Fibroblast of pulmonary artery (primary cell): Measurements from ENCODE around the gene XIRP2.

Experiments used
- DNase-seq: peaks from one replicate; pipeline ENCODE4 v3.0.0-alpha.2; 2010; ENCODE audit warnings: low read depth
- H3K4me3 ChIP-seq: replicated peaks from 2 replicates; pipeline ENCODE4 v1.5.1; 2011; ENCODE audit warnings: low read depth, mild to moderate bottlenecking, control low read depth, low read length, moderate library complexity
- CTCF ChIP-seq: IDR thresholded peaks from 2 replicates; pipeline ENCODE4 v1.5.1; 2011; ENCODE audit warnings: mild to moderate bottlenecking, control low read depth, low read length, inconsistent platforms; ENCODE audit errors: missing control alignments

XIRP2 gene

GRCh38 chr2:166958986-166959481 lies 70.8 kb downstream of the XIRP2 start:
- DNase-seq, result no peak
- H3K4me3 ChIP-seq, result no peak overlapping the region
- no peak for TF ChIP-seq CTCF

- DNase-seq, result no peak
- no peak for TF ChIP-seq CTCF
- no peak overlapping the region for H3K4me3 ChIP-seq
Observed at GRCh38 chr2:166959556-166959955, 71.3 kb downstream of the XIRP2 start.

GRCh38 chr2:166960702-166961270 lies 72.5 kb downstream of the XIRP2 start:
- DNase-seq, result no peak
- TF ChIP-seq CTCF, result no peak
- H3K4me3 ChIP-seq, result no peak overlapping the region

GRCh38 chr2:166961933-166962332 lies 73.7 kb downstream of the XIRP2 start:
- no peak for DNase-seq
- TF ChIP-seq CTCF, result no peak
- no peak overlapping the region for H3K4me3 ChIP-seq

GRCh38 chr2:166969486-166969885 lies 81.2 kb downstream of the XIRP2 start:
- H3K4me3 ChIP-seq, result no peak overlapping the region
- no peak for TF ChIP-seq CTCF
- no peak for DNase-seq

- TF ChIP-seq CTCF, result no peak
- no peak overlapping the region for H3K4me3 ChIP-seq
- no peak for DNase-seq
Observed at GRCh38 chr2:166972002-166972401, 83.7 kb downstream of the XIRP2 start.

GRCh38 chr2:166972418-166972817 lies 84.1 kb downstream of the XIRP2 start:
- no peak overlapping the region for H3K4me3 ChIP-seq
- no peak for TF ChIP-seq CTCF
- DNase-seq, result no peak
